ENCODE data around the gene ZGLP1. TPM values are rescaled to one million over a fixed set of nuclear protein-coding genes. Genes with fewer than 3 reads are reported as not detected.
A peak's percentile ranks its signal among the peaks of the same experiment; 100 is the strongest.

Gene ZGLP1
- total and polyA plus RNA-seq, 9 donors = 0.27 to 5.6 (median 3.0) TPM

DNA sequence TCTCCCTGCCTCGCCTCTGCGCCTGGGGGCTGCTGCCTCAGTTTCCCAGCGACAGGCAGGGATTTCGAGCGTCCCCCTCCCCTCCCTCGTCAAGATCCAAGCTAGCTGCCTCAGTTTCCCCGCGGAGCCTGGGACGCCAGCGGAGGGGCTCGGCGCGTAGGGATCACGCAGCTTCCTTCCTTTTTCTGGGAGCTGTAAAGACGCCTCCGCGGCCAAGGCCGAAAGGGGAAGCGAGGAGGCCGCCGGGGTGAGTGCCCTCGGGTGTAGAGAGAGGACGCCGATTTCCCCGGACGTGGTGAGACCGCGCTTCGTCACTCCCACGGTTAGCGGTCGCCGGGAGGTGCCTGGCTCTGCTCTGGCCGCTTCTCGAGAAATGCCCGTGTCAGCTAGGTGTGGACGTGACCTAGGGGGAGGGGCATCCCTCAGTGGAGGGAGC, 39.4 kb downstream of the ZGLP1 start:
- WGBS, 3 donors = 2 to 4% (median 2%) methylated on average over 34 to 37 of the region's 37 CpGs
- TF ChIP-seq POLR2A (IDR thresholded peaks at IDR 0.05) = no peak
- TF ChIP-seq, protein P1, sequence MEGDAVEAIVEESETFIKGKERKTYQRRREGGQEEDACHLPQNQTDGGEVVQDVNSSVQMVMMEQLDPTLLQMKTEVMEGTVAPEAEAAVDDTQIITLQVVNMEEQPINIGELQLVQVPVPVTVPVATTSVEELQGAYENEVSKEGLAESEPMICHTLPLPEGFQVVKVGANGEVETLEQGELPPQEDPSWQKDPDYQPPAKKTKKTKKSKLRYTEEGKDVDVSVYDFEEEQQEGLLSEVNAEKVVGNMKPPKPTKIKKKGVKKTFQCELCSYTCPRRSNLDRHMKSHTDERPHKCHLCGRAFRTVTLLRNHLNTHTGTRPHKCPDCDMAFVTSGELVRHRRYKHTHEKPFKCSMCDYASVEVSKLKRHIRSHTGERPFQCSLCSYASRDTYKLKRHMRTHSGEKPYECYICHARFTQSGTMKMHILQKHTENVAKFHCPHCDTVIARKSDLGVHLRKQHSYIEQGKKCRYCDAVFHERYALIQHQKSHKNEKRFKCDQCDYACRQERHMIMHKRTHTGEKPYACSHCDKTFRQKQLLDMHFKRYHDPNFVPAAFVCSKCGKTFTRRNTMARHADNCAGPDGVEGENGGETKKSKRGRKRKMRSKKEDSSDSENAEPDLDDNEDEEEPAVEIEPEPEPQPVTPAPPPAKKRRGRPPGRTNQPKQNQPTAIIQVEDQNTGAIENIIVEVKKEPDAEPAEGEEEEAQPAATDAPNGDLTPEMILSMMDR (IDR thresholded peaks at IDR 0.05) = no peak
- TF ChIP-seq EP300 (IDR thresholded peaks at IDR 0.05) = no peak
- DNase-seq = peak in 4 of 5 donors; percentile 46 to 71 (median 56)
- intact Hi-C loops (cut with DNase I) = loop anchor here in 1 of 4 donors (2.0 kb wide), 1 partner anchor 119 kb away; no protein-coding TSS in a partner anchor
- H3K27me3 ChIP-seq = no peaks in the 10 kb centered on the region
- H3K27ac ChIP-seq = peak overlapping the region; percentile 58 to 65
- H3K4me3 ChIP-seq = peak overlapping the region; percentile 39
- no peaks in the 10 kb centered on the region for H3K36me3 ChIP-seq
- H3K4me1 ChIP-seq (ENCODE audit: insufficient read depth) = peaks cover 8% of the 10 kb centered on the region
- H3K9me3 ChIP-seq = no peaks in the 10 kb centered on the region

DNA sequence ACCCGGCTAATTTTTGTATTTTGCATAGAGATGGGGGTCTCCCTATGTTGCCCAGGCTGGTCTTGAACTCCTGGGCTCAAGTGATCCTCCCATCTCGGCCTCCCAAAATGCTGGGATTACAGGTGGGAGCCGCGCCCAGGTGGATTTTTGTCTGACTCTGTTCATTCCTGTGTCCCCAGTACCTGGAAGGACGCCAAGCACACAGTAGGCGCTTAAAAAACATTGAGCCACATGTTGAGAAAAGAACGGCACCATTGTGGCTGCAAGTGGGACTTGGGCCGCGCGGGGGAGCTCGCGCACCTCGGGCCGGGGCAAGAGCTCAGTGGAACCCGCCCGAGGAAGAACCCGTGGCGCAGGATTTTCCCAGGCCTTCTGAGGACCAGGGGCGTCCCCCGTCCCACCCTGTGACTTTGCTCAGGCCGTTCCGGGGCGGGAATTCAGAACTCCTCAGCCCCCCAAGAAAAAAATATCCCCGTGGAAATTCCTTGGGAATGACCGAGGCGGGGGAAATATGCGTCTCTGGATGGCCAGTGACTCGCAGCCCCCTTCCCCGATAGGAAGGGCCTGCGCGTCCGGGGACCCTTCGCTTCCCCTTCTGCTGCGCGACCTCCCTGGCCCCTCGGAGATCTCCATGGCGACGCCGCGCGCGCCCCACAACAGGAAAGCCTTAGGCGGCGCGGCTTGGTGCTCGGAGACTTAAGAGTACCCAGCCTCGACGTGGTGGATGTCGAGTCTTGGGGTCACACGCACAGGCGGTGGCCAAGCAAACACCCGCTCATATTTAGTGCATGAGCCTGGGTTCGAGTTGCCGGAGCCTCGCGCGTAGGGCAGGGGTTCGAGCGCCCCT, 40.1 kb downstream of the ZGLP1 start:
- intact Hi-C loops (cut with DNase I) = loop anchor here (1.0 to 2.0 kb wide), 2 partner anchors 119 to 120 kb away; no protein-coding TSS in a partner anchor
- Histone ChIP-seq H3K9me3 (no peaks in the 10 kb centered on the region), H3K27me3 (no peaks in the 10 kb centered on the region), H3K27ac (peak overlapping the region in 1 of 2 donors; percentile 65), H3K4me1 (ENCODE audit: insufficient read depth) (peaks cover 8% of the 10 kb centered on the region), H3K36me3 (no peaks in the 10 kb centered on the region), H3K4me3 (peak overlapping the region; percentile 39)
- DNase-seq = peak; percentile 76 to 91 (median 87)
- TF ChIP-seq, protein P1 (IDR thresholded peaks at IDR 0.05) = peak; percentile 84 to 93 (median 92)
- TF ChIP-seq POLR2A (IDR thresholded peaks at IDR 0.05) = no peak
- 3 to 5% (median 3%) methylated on average over 51 to 59 of the region's 59 CpGs for WGBS, 3 donors

DNA sequence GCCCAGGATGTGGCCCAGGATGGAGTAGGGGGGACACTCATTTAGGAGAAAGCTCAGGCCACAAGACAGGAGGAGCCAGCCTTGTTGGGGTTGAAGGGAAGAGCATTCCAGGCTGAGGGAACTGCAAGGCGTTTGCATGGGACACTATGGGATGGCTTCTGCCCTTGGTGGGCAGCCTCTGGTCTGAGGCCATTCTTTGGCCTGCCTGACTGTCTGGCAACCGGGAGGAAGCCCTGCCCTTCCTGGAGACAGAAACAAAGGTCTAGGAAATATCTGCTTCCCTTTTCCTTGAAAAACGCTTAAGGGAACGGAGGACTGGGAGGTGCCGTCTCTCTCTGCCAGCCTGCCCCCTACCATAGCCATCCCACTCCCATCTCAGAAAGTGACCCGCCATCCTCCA, 41.5 kb downstream of the ZGLP1 start:
- H3K4me3 ChIP-seq = no peak overlapping the region
- no peaks in the 10 kb centered on the region for H3K9me3 ChIP-seq
- H3K36me3 ChIP-seq = no peaks in the 10 kb centered on the region
- no peaks in the 10 kb centered on the region for H3K27me3 ChIP-seq
- 61 to 68% (median 66%) methylated on average over 6 of the region's 6 CpGs for WGBS, 3 donors
- intact Hi-C loops (cut with DNase I) = loop anchor here in 2 of 4 donors (2.0 kb wide), 1 partner anchor 121 kb away; no protein-coding TSS in a partner anchor
- no peak overlapping the region for H3K27ac ChIP-seq
- no peak for DNase-seq
- TF ChIP-seq, protein P1 (IDR thresholded peaks at IDR 0.05) = no peak
- TF ChIP-seq POLR2A (IDR thresholded peaks at IDR 0.05) (no peak), EP300 (IDR thresholded peaks at IDR 0.05) (no peak)
- H3K4me1 ChIP-seq (ENCODE audit: insufficient read depth) = peaks cover 8% of the 10 kb centered on the region

DNA sequence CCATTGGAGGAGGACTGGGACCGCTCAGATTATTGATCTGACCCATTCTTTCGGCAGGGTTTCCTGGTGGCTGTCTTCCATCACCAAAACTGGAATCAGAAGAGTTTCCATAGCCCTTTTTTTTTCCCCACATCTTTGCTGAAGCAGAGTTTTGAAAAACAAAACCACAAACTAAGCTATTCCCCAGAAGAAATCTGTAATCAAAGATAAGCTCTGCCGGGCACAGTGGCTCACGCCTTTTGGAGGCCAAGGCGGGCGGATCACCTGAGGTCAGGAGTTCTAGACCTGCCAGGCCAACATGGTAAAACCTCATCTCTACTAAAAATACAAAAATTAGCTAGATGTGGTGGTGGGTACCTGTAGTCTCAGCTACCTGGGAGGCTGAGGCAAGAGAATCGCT, 42.9 kb downstream of the ZGLP1 start:
- intact Hi-C loops (cut with DNase I) = no loop called here

More for the DNA sequence above, 42.9 kb downstream of the ZGLP1 start:
- Histone ChIP-seq H3K4me3 (no peak overlapping the region), H3K4me1 (ENCODE audit: insufficient read depth) (peaks cover 8% of the 10 kb centered on the region), H3K36me3 (no peaks in the 10 kb centered on the region), H3K9me3 (no peaks in the 10 kb centered on the region), H3K27me3 (no peaks in the 10 kb centered on the region), H3K27ac (no peak overlapping the region)
- no peak for DNase-seq
- WGBS, 3 donors = 71 to 78% (median 77%) methylated on average over 7 of the region's 7 CpGs
- TF ChIP-seq POLR2A (IDR thresholded peaks at IDR 0.05) (no peak), EP300 (IDR thresholded peaks at IDR 0.05) (no peak)
- TF ChIP-seq, protein P1 (IDR thresholded peaks at IDR 0.05) = no peak

Measured in ovary (tissue), 9 donors.